HL-60 (cell line): ENCODE measurements around the gene ARHGAP29.

Source experiments
- DNase-seq, 2 experiments: peaks; one replicate each; pipeline ENCODE4 v3.0.0-alpha.2; 2010 to 2020; ENCODE audit warnings: low read depth in 1 of 2, low spot score in 1 of 2
- H3K27ac ChIP-seq: fragments of 250-450 bp; sonication (Bioruptor Pico); replicated peaks from 2 replicates; pipeline ENCODE4 v1.5.1; 2020; ENCODE audit warnings: mild to moderate bottlenecking, moderate library complexity
- H3K27me3 ChIP-seq: fragments of 250-450 bp; sonication (Bioruptor Pico); 2 replicates; pipeline ENCODE4 v1.5.1; 2021; ENCODE audit warnings: mild to moderate bottlenecking, moderate library complexity; ENCODE audit not compliant: insufficient read depth, poor library complexity, severe bottlenecking
- H3K4me3 ChIP-seq: replicated peaks from 2 replicates; pipeline ENCODE4 v1.5.1; 2011; ENCODE audit warnings: mild to moderate bottlenecking, control low read depth, low read length; ENCODE audit not compliant: insufficient read depth
- GABPA ChIP-seq: IDR thresholded peaks from 2 replicates; pipeline ENCODE4 v1.6.1; 2012; ENCODE audit warnings: low read depth
- POLR2AphosphoS5 ChIP-seq: IDR thresholded peaks from 2 replicates; pipeline ENCODE4 v1.6.1; 2012; ENCODE audit warnings: low read depth
- SPI1 ChIP-seq: IDR thresholded peaks from 2 replicates; pipeline ENCODE4 v1.6.1; 2012; ENCODE audit warnings: low read depth, mild to moderate bottlenecking, borderline replicate concordance
- TF ChIP-seq, protein P1 (sequence below): IDR thresholded peaks from one replicate; pipeline ENCODE4 v1.5.1; 2011; ENCODE audit warnings: low read length, control low read depth, inconsistent platforms; ENCODE audit not compliant: insufficient read depth
- TF ChIP-seq, protein P2 (sequence below): IDR thresholded peaks from 2 replicates; pipeline ENCODE4 v1.6.1; 2012; ENCODE audit warnings: low read depth; ENCODE audit not compliant: insufficient replicate concordance

The ARHGAP29 gene

DNA sequence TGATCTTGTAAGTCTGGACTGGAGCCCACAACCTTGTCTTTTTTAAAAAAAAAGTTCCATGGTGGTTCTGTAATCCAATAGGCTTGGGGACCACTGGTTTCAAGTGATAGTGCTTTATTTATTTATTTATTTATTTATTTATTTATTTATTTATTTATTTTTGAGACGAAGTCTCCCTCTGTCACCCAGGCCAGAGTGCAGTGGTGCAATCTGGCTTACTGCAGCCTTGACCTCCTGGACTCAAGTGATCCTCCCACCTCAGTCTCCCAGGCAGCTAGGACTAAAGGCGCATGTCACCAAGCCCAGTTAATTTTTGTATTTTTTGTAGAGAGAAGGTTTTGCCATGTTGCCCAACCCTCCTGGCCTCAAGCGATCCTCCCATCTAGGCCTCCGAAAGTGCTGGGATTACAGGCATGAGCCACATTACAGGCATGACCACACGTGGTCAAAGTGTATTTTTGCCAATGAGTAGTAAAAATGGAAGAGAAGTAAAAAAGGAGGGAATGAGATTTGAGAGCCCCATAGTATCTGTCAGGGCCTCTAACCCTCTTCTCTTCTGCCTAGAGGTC, 44.8 kb upstream of the ARHGAP29 start:
- H3K4me3 ChIP-seq: no peak overlapping the region

DNA sequence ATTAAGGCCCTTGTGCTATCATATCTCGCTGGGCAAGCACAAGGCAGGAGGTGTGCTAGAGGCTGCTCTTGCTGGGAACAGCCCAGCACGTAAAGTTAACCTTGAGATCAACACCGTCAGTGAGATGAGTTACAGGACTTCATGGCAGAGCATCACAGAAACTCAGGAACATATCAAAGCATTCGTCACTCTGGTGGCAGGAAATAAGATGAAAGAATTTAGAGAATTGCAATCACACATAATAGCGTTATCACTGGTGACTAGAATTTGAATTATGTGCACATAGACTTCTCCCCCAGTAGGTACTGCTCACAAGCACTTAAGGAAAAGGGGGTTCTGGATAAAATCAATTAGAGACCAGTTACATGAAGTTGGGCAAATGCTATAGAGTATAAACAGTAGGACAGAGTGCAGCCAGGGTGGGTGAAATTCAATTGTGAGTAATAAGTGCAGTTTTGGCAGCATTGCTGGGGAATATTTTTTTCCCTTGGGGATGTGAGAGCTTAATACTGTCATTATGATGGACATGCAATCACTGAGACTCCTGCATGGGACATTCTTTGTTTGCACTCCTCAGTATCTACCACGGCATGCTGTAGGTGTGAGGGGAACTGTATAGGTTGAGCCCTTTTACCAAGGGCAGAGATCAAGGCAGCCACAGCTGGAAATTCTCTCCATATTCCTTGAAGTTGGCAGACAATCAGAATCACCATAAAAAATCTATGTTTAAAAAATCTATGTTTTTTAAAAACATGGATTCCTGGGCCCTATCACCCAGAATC, 44.2 kb upstream of the ARHGAP29 start:
- H3K27ac ChIP-seq: no peak overlapping the region
- DNase-seq: no peak
- H3K4me3 ChIP-seq: no peak overlapping the region
- no peak for TF ChIP-seq GABPA
- H3K27me3 ChIP-seq: no peaks in the 10 kb centered on the region

More for the DNA sequence above, 44.8 kb upstream of the ARHGAP29 start:
- no peak for TF ChIP-seq GABPA
- no peak for TF ChIP-seq SPI1
- no peak for TF ChIP-seq POLR2AphosphoS5
- TF ChIP-seq, protein P1, sequence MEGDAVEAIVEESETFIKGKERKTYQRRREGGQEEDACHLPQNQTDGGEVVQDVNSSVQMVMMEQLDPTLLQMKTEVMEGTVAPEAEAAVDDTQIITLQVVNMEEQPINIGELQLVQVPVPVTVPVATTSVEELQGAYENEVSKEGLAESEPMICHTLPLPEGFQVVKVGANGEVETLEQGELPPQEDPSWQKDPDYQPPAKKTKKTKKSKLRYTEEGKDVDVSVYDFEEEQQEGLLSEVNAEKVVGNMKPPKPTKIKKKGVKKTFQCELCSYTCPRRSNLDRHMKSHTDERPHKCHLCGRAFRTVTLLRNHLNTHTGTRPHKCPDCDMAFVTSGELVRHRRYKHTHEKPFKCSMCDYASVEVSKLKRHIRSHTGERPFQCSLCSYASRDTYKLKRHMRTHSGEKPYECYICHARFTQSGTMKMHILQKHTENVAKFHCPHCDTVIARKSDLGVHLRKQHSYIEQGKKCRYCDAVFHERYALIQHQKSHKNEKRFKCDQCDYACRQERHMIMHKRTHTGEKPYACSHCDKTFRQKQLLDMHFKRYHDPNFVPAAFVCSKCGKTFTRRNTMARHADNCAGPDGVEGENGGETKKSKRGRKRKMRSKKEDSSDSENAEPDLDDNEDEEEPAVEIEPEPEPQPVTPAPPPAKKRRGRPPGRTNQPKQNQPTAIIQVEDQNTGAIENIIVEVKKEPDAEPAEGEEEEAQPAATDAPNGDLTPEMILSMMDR: no peak
- TF ChIP-seq, protein P2, sequence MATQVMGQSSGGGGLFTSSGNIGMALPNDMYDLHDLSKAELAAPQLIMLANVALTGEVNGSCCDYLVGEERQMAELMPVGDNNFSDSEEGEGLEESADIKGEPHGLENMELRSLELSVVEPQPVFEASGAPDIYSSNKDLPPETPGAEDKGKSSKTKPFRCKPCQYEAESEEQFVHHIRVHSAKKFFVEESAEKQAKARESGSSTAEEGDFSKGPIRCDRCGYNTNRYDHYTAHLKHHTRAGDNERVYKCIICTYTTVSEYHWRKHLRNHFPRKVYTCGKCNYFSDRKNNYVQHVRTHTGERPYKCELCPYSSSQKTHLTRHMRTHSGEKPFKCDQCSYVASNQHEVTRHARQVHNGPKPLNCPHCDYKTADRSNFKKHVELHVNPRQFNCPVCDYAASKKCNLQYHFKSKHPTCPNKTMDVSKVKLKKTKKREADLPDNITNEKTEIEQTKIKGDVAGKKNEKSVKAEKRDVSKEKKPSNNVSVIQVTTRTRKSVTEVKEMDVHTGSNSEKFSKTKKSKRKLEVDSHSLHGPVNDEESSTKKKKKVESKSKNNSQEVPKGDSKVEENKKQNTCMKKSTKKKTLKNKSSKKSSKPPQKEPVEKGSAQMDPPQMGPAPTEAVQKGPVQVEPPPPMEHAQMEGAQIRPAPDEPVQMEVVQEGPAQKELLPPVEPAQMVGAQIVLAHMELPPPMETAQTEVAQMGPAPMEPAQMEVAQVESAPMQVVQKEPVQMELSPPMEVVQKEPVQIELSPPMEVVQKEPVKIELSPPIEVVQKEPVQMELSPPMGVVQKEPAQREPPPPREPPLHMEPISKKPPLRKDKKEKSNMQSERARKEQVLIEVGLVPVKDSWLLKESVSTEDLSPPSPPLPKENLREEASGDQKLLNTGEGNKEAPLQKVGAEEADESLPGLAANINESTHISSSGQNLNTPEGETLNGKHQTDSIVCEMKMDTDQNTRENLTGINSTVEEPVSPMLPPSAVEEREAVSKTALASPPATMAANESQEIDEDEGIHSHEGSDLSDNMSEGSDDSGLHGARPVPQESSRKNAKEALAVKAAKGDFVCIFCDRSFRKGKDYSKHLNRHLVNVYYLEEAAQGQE: no peak
- Histone ChIP-seq H3K27ac (no peak overlapping the region), H3K27me3 (no peaks in the 10 kb centered on the region)
- DNase-seq: no peak

DNA sequence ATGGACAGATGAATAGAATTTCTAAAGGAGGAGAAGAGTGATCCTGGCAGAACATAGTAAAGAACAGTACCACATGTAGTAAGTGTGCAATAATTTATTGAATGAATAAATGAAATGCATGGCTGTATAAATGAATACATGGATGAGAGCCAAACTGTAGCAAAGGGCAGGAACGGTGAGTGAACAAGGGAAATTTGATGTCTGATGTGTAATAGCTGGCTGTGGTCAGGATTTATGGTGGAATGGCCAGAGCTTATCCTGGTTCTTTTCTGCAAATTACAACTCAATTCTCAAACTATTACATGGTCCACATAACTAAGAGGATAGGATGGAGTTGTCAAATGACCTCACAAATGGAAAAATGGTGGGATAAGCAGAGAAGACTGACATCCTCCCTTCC, 43.2 kb upstream of the ARHGAP29 start:
- no peak overlapping the region for H3K27ac ChIP-seq
- no peaks in the 10 kb centered on the region for H3K27me3 ChIP-seq
- no peak for DNase-seq
- H3K4me3 ChIP-seq: no peak overlapping the region
- no peak for TF ChIP-seq SPI1
- TF ChIP-seq, protein P2: no peak
- TF ChIP-seq, protein P1: no peak
- no peak for TF ChIP-seq GABPA
- no peak for TF ChIP-seq POLR2AphosphoS5

DNA sequence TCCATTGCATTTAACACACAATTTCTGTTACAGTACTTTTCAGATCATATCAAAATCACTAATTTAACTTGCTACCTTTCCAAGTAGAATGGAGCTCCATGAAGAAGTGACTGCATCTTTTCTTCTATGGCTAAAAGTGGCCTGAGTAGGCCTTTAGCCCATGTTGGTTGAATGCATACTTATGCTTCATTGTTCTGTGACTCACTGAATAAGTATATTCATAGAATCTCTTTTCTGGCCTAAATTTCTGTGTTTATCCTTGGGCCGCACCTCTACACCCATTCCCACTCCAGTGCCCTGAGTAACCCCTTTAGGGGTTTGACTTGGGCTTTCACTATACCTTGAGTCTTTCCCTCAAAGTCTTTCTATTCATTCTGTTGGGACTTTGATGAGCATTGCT, 42.1 kb upstream of the ARHGAP29 start:
- Histone ChIP-seq H3K27ac (no peak overlapping the region), H3K4me3 (no peak overlapping the region), H3K27me3 (no peaks in the 10 kb centered on the region)
- no peak for DNase-seq
- TF ChIP-seq GABPA (no peak), SPI1 (no peak), POLR2AphosphoS5 (no peak)
- TF ChIP-seq, protein P2: no peak
- TF ChIP-seq, protein P1: no peak
